Lung (tissue), 12 donors: Measurements from ENCODE around the gene CHMP6. TPM values are rescaled to one million over a fixed set of nuclear protein-coding genes. Genes with fewer than 3 reads are reported as not detected.

Experiments used
- ATAC-seq: fragments of 200-7000 bp; cut with Tn5 transposase; one replicate; pipeline ENCODE4 v1.9.1; 2020; ENCODE audit warnings: moderate number of reproducible peaks; ENCODE audit not compliant: insufficient read depth, low FRiP score
- DNase-seq, 3 donors: peaks; one replicate each; pipeline ENCODE4 v3.0.0-alpha.2; 2013 to 2017
- H3K27ac ChIP-seq, 2 donors: one replicate each; pipeline ENCODE4 v1.5.1; 2013; ENCODE audit warnings: mild to moderate bottlenecking in 2 of 2, moderate library complexity in 2 of 2, control low read depth in 1 of 2, inconsistent platforms in 1 of 2, low read depth in 1 of 2, low read length in 1 of 2
- H3K27me3 ChIP-seq, 3 donors: one replicate each; pipeline ENCODE4 v1.5.1; 2013; ENCODE audit warnings: low read length in 2 of 3; ENCODE audit not compliant: control insufficient read depth in 3 of 3, insufficient read depth in 3 of 3
- H3K36me3 ChIP-seq, 4 donors: one replicate each; pipeline ENCODE4 v1.5.1; 2013; ENCODE audit warnings: low read length in 4 of 4, mild to moderate bottlenecking in 1 of 4, moderate library complexity in 1 of 4; ENCODE audit not compliant: control insufficient read depth in 4 of 4, insufficient read depth in 4 of 4
- H3K4me1 ChIP-seq, 5 donors: one replicate each; pipeline ENCODE4 v1.5.1; 2013; ENCODE audit warnings: low read length in 5 of 5, mild to moderate bottlenecking in 2 of 5, moderate library complexity in 1 of 5; ENCODE audit not compliant: control insufficient read depth in 5 of 5, insufficient read depth in 5 of 5
- H3K4me3 ChIP-seq: one replicate; pipeline ENCODE4 v1.5.1; 2013; ENCODE audit warnings: mild to moderate bottlenecking, control low read depth, moderate library complexity
- H3K9ac ChIP-seq, 2 donors: one replicate each; pipeline ENCODE4 v1.5.1; 2013; ENCODE audit warnings: low read length in 2 of 2, control low read depth in 1 of 2; ENCODE audit not compliant: insufficient read depth in 1 of 2
- H3K9me3 ChIP-seq, 4 donors: one replicate each; pipeline ENCODE4 v1.5.1; 2013; ENCODE audit warnings: low read length in 3 of 4, mild to moderate bottlenecking in 1 of 4, moderate library complexity in 1 of 4; ENCODE audit not compliant: control insufficient read depth in 4 of 4, insufficient read depth in 3 of 4
- WGBS, 2 donors: extraction: QIAGEN DNeasy Blood & Tissue Kit; methylation state at CpG; one replicate each; pipeline ENCODE4 v1.1.7; 2013; 5-methylcytosine and 5-hydroxymethylcytosine counted together
- polyA plus RNA-seq, 2 donors: library from polyadenylated mRNA; stranded (reverse); fragments of 200-250 nt; gene quantifications; one replicate each; pipeline ENCODE4 v1.2.1, GENCODE V29; 2013
- total RNA-seq, 2 donors: library from RNA; depleted of rRNA in 1 of 2; stranded (reverse); fragments of >200 nt in 1 of 2; gene quantifications; one replicate each; pipeline ENCODE4 v1.2.1, GENCODE V29; 2014 to 2021
- TF ChIP-seq, protein P1 (sequence below): IDR thresholded peaks from 2 replicates; pipeline ENCODE4 v1.5.1; 2012; ENCODE audit warnings: mild to moderate bottlenecking; ENCODE audit errors: control extremely low read depth, extremely low read depth
- donor health status: control.
- donor health status: control.
- donor health status: Bipolar disorder and iron deficiency.
- donor health status: healthy.
- donor health status: DM: yes; HTN: yes; CAD: no.

Gene CHMP6
- total and polyA plus RNA-seq, 4 donors, result 18.2 to 36.3 (median 32.2) TPM

- TF ChIP-seq, protein P1, sequence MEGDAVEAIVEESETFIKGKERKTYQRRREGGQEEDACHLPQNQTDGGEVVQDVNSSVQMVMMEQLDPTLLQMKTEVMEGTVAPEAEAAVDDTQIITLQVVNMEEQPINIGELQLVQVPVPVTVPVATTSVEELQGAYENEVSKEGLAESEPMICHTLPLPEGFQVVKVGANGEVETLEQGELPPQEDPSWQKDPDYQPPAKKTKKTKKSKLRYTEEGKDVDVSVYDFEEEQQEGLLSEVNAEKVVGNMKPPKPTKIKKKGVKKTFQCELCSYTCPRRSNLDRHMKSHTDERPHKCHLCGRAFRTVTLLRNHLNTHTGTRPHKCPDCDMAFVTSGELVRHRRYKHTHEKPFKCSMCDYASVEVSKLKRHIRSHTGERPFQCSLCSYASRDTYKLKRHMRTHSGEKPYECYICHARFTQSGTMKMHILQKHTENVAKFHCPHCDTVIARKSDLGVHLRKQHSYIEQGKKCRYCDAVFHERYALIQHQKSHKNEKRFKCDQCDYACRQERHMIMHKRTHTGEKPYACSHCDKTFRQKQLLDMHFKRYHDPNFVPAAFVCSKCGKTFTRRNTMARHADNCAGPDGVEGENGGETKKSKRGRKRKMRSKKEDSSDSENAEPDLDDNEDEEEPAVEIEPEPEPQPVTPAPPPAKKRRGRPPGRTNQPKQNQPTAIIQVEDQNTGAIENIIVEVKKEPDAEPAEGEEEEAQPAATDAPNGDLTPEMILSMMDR, result peak; percentile 63
- 8 to 12% methylated on average over 44 to 65 of the region's 65 CpGs for WGBS, 2 donors
- ATAC-seq (no peak), DNase-seq (no peak)
- Histone ChIP-seq H3K36me3 (no peaks in the 10 kb centered on the region), H3K27ac (no peak overlapping the region), H3K9me3 (no peaks in the 10 kb centered on the region), H3K27me3 (peaks cover 0 to 5% (median 4%) of the 10 kb centered on the region in 3 donors), H3K4me1 (peaks cover 0 to 5% (median 0%) of the 10 kb centered on the region in 5 donors), H3K9ac (no peak overlapping the region), H3K4me3 (no peak overlapping the region)
These were observed 10.4 kb upstream of the CHMP6 start for GRCh38 chr17:80981062-80981902.

DNA sequence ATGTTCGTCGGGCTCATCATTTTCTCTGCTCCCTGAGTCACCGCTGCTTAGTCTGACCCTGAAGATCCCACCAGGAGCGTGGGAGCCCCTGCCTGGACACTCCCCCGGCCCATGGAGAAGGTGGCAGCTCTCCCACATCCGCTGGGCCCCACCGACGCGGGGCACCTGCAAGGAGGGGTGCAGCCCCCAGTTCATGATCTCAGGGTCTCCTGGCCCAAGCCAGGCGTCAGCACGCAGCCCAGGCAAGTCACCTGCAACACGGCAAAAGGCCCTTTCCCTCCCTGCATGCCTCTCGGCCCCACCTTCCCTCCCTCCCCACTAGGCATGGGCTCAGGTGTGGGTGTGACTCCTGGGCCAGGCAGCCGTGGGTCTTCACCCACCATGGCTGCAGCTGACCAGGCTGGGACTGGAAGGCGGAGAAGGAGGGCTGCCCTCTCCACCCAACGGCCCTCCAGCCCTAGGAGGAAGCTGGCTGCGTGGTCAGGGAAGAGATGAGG lies 9.7 kb upstream of the CHMP6 start:
- no peak for ATAC-seq
- H3K4me1 ChIP-seq, result peaks cover 0 to 5% (median 0%) of the 10 kb centered on the region in 5 donors
- DNase-seq, result no peak
- H3K4me3 ChIP-seq, result no peak overlapping the region
- no peaks in the 10 kb centered on the region for H3K9me3 ChIP-seq
- H3K27ac ChIP-seq, result no peak overlapping the region
- H3K36me3 ChIP-seq, result no peaks in the 10 kb centered on the region
- H3K27me3 ChIP-seq, result peaks cover 0 to 5% (median 4%) of the 10 kb centered on the region in 3 donors
- H3K9ac ChIP-seq, result no peak overlapping the region
- WGBS, 2 donors, result 64 to 71% methylated on average over 17 of the region's 17 CpGs
- TF ChIP-seq, protein P1, result no peak

DNA sequence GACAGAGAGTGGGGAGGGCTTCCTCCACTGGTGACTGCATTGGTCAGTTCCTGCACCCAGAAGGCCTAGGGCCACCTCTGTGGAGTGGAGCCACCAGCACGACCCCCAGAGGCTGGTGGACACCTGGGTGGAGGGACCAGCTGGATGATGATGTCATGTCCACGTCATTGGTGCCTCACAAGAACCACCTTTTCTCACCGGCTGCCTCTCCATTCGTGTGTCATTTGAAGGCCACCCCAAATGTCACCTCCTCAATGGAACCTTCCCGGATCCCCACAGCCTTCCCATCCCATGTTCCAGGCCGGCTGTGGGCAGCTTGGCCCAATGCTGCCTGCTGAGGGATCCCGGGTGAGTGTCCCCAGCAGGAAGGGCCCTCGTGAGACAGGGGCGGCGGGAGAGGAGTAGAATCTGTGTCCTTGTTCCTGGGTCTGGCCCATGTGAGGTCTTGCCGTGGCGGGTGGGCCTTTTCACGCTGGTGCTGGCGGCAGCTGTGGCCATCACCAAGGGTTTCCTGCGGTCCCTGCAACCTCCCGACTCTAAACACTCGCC lies 9.1 kb upstream of the CHMP6 start:
- no peak overlapping the region for H3K4me3 ChIP-seq
- TF ChIP-seq, protein P1, result no peak
- H3K27me3 ChIP-seq, result peaks cover 0 to 5% (median 4%) of the 10 kb centered on the region in 3 donors
- H3K9ac ChIP-seq, result no peak overlapping the region
- no peaks in the 10 kb centered on the region for H3K36me3 ChIP-seq
- H3K4me1 ChIP-seq, result peaks cover 0 to 5% (median 0%) of the 10 kb centered on the region in 5 donors
- H3K27ac ChIP-seq, result no peak overlapping the region
- WGBS, 2 donors, result 84 to 89% methylated on average over 17 of the region's 17 CpGs
- no peaks in the 10 kb centered on the region for H3K9me3 ChIP-seq
- no peak for DNase-seq
- ATAC-seq, result no peak
